Measurements from ENCODE around the gene RWDD4. TPM values are rescaled to one million over a fixed set of nuclear protein-coding genes. Genes with fewer than 3 reads are reported as not detected.

RWDD4 gene
- total RNA-seq, 2 experiments from 2014 or later = 9.9 to 10.5 TPM

GRCh38 chr4:183635321-183635720 lies 23.7 kb downstream of the RWDD4 start:
- ATAC-seq (ENCODE audit: poor library complexity) (no peak), DNase-seq (no peak)
- TF ChIP-seq CTCF (IDR thresholded peaks at IDR 0.05) = no peak
- Mint-ChIP-seq H3K4me1 (ENCODE audit: low read depth) (no peaks in the 10 kb centered on the region), H3K4me3 (no peak overlapping the region), H3K27ac (no peak overlapping the region), H3K27me3 (no peaks in the 10 kb centered on the region), H3K36me3 (ENCODE audit: low read depth) (peaks cover 4% of the 10 kb centered on the region), H3K9me3 (no peaks in the 10 kb centered on the region)
- H3K27me3 ChIP-seq (ENCODE audit: control insufficient read depth in 1 of 2, insufficient read depth in 2 of 2, low read length in 2 of 2) = no peaks in the 10 kb centered on the region
- POLR2A ChIA-PET = no interaction called here
- no peak overlapping the region for H3K27ac ChIP-seq (ENCODE audit: low read depth in 1 of 2, low read length in 2 of 2)
- H3K4me1 ChIP-seq (ENCODE audit: insufficient read depth, low read length) = no peaks in the 10 kb centered on the region
- no peaks in the 10 kb centered on the region for H3K36me3 ChIP-seq (ENCODE audit: insufficient read depth, low read length)
- CTCF ChIA-PET = no interaction called here
- H3K9me3 ChIP-seq (ENCODE audit: control insufficient read depth in 1 of 2, insufficient read depth in 1 of 2, low read length in 2 of 2) = peaks cover 0 to 4% of the 10 kb centered on the region in 2 experiments
- no peak overlapping the region for H3K4me3 ChIP-seq (ENCODE audit: low read length)
- intact Hi-C loops (cut with DNase I, micrococcal nuclease) = no loop called here

- H3K4me3 Mint-ChIP-seq = no peak overlapping the region
- H3K36me3 Mint-ChIP-seq (ENCODE audit: low read depth) = no peaks in the 10 kb centered on the region
These were observed 25.2 kb downstream of the RWDD4 start for GRCh38 chr4:183633476-183634400.

DNA sequence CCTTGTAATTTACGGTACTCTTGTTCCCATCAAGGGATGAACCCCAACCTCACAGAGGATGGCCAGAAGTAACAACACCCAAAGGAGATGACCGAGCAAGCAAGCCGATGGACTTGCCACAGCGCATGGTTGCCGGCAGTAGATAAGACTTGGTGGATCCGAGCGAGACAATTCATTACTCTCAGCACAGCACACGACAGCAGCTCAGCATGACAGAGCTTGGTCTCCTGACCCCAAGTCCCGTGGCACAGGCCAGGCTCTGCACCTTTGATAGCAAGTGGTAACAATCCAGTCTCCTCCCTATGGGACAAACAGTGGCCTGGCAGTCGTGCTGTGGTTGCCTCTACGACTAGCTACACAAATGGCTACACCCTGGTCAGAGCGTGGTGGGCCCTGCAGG lies 26.3 kb downstream of the RWDD4 start:
- no peak for ATAC-seq (ENCODE audit: poor library complexity)
- H3K36me3 ChIP-seq (ENCODE audit: insufficient read depth, low read length) = no peaks in the 10 kb centered on the region
- POLR2A ChIA-PET = no interaction called here
- DNase-seq = no peak
- intact Hi-C loops (cut with DNase I, micrococcal nuclease) = no loop called here
- H3K27ac ChIP-seq (ENCODE audit: low read depth in 1 of 2, low read length in 2 of 2) = no peak overlapping the region
- H3K4me1 ChIP-seq (ENCODE audit: insufficient read depth, low read length) = no peaks in the 10 kb centered on the region
- H3K9me3 Mint-ChIP-seq = no peaks in the 10 kb centered on the region
- no peak overlapping the region for H3K4me3 ChIP-seq (ENCODE audit: low read length)
- CTCF ChIA-PET = no interaction called here
- no peaks in the 10 kb centered on the region for H3K36me3 Mint-ChIP-seq (ENCODE audit: low read depth)
- H3K27me3 Mint-ChIP-seq = no peaks in the 10 kb centered on the region
- H3K9me3 ChIP-seq (ENCODE audit: control insufficient read depth in 1 of 2, insufficient read depth in 1 of 2, low read length in 2 of 2) = peaks cover 0 to 4% of the 10 kb centered on the region in 2 experiments
- no peak for TF ChIP-seq CTCF (IDR thresholded peaks at IDR 0.05)
- no peak overlapping the region for H3K4me3 Mint-ChIP-seq
- no peaks in the 10 kb centered on the region for H3K4me1 Mint-ChIP-seq (ENCODE audit: low read depth)
- no peak overlapping the region for H3K27ac Mint-ChIP-seq
- H3K27me3 ChIP-seq (ENCODE audit: control insufficient read depth in 1 of 2, insufficient read depth in 2 of 2, low read length in 2 of 2) = no peaks in the 10 kb centered on the region

More at GRCh38 chr4:183633476-183634400, 25.2 kb downstream of the RWDD4 start:
- Histone ChIP-seq H3K4me3 (ENCODE audit: low read length) (no peak overlapping the region), H3K4me1 (ENCODE audit: insufficient read depth, low read length) (no peaks in the 10 kb centered on the region), H3K9me3 (ENCODE audit: control insufficient read depth in 1 of 2, insufficient read depth in 1 of 2, low read length in 2 of 2) (peaks cover 0 to 4% of the 10 kb centered on the region in 2 experiments), H3K27ac (ENCODE audit: low read depth in 1 of 2, low read length in 2 of 2) (no peak overlapping the region), H3K27me3 (ENCODE audit: control insufficient read depth in 1 of 2, insufficient read depth in 2 of 2, low read length in 2 of 2) (no peaks in the 10 kb centered on the region), H3K36me3 (ENCODE audit: insufficient read depth, low read length) (no peaks in the 10 kb centered on the region)
- DNase-seq = no peak
- ChIA-PET POLR2A (no interaction called here), CTCF (no interaction called here)
- intact Hi-C loops (cut with DNase I, micrococcal nuclease) = no loop called here
- H3K4me1 Mint-ChIP-seq (ENCODE audit: low read depth) = no peaks in the 10 kb centered on the region
- no peaks in the 10 kb centered on the region for H3K9me3 Mint-ChIP-seq
- no peak for TF ChIP-seq CTCF (IDR thresholded peaks at IDR 0.05)
- H3K27ac Mint-ChIP-seq = no peak overlapping the region
- no peaks in the 10 kb centered on the region for H3K27me3 Mint-ChIP-seq
- no peak for ATAC-seq (ENCODE audit: poor library complexity)

All from CD4-positive, alpha-beta T cell (primary cell).